Ascending aorta (tissue), 2 donors: ENCODE data around the gene UTF1. TPM values are rescaled to one million over a fixed set of nuclear protein-coding genes. Genes with fewer than 3 reads are reported as not detected.

ENCODE experiments used
- DNase-seq, 2 donors: peaks; one replicate each; pipeline ENCODE4 v3.0.0-alpha.2; 2019; ENCODE audit warnings: low spot score in 2 of 2
- H3K27ac ChIP-seq, 2 donors: fragments of 200-600 bp; sonication (generic); one replicate each; pipeline ENCODE4 v1.5.1; 2016 to 2017; ENCODE audit warnings: mild to moderate bottlenecking in 1 of 2
- H3K27me3 ChIP-seq: fragments of 200-600 bp; sonication (generic); one replicate; pipeline ENCODE4 v1.5.1; 2017
- H3K36me3 ChIP-seq, 2 donors: fragments of 200-600 bp; sonication (generic); one replicate each; pipeline ENCODE4 v1.5.1; 2016
- H3K4me1 ChIP-seq, 2 donors: fragments of 200-600 bp; sonication (generic); one replicate each; pipeline ENCODE4 v1.5.1; 2016 to 2017; ENCODE audit warnings: mild to moderate bottlenecking in 1 of 2
- H3K4me3 ChIP-seq, 2 donors: fragments of 200-600 bp; sonication (generic); one replicate each; pipeline ENCODE4 v1.5.1; 2016 to 2017; ENCODE audit warnings: mild to moderate bottlenecking in 1 of 2
- H3K9me3 ChIP-seq, 2 donors: fragments of 200-600 bp; sonication (generic); one replicate each; pipeline ENCODE4 v1.5.1; 2016
- intact Hi-C: fragments of 100-400 bp; cut with DNase I; formaldehyde crosslinking; loops from one replicate; pipeline ENCODE4 v1.15.1; 2023
- total RNA-seq: library from RNA; depleted of rRNA; stranded (reverse); fragments of >200 nt; gene quantifications from one replicate; pipeline ENCODE4 v1.1.0, GENCODE V29; 2016
- TF ChIP-seq, protein P1 (sequence below), 3 experiments: fragments of 200-600 bp in 2 of 3; fragments of 450-650 bp in 1 of 3; sonication (generic) in 2 of 3; IDR thresholded peaks; one replicate each; pipeline ENCODE4 v1.5.1; 2016 to 2019; ENCODE audit warnings: antibody characterized with exemption in 3 of 3, mild to moderate bottlenecking in 1 of 3, moderate library complexity in 1 of 3

UTF1 gene
- total RNA-seq, 1 donor from 2014 or later: not detected

DNA sequence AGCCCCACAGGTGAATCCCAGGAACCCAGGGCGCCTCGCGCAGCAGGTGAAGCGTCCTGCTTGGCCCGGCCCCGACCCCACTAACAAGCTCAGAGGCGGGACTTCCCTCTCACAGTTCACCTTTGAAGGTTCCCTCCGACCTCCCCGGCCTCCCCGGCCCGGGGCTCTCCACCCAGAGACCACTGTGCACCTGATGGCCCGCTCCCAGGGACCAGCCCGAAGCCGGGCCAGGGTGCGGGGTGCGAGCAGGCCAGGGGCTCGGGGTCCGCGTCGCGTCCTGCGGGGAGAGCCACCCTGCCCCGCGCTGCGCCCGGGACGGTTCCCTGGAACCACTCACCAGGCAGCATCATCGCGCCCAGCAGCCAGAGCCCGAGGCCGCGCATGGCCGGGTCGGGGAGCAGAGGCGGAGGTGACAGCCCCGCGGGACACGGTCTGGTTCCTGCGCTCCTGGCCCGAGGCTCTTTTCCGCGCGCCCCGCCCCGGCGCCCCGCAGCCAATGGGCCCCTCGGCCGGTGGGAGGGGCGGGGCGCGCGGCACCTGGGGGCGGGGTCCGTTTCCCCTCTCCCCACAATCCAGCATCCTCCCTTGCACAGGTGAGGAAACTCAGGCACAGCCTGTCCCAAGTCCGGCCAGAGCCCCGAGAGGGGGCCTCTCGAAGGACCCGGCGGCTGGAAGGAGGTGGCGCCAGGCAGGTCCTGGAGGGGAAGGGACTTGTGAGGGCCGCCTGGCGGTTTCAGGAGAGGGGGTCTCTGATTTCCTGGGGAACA, 46.6 kb downstream of the UTF1 start, which contains the start of gene ADAM8:
Gene ADAM8, minus strand, starts transcription at position 434 of the 767 bp plus-strand sequence. Its CDS starts 51 bp downstream, at position 383.
- peak within 1 kb of the TSS in 1 of 2 donors; percentile 49 for H3K4me3 ChIP-seq
- H3K4me1 ChIP-seq: peaks cover 0 to 3% of the 10 kb centered on the region in 2 donors
- H3K27ac ChIP-seq: no peak within 1 kb of the TSS
- intact Hi-C loops: no loop called here
- TF ChIP-seq, protein P1, sequence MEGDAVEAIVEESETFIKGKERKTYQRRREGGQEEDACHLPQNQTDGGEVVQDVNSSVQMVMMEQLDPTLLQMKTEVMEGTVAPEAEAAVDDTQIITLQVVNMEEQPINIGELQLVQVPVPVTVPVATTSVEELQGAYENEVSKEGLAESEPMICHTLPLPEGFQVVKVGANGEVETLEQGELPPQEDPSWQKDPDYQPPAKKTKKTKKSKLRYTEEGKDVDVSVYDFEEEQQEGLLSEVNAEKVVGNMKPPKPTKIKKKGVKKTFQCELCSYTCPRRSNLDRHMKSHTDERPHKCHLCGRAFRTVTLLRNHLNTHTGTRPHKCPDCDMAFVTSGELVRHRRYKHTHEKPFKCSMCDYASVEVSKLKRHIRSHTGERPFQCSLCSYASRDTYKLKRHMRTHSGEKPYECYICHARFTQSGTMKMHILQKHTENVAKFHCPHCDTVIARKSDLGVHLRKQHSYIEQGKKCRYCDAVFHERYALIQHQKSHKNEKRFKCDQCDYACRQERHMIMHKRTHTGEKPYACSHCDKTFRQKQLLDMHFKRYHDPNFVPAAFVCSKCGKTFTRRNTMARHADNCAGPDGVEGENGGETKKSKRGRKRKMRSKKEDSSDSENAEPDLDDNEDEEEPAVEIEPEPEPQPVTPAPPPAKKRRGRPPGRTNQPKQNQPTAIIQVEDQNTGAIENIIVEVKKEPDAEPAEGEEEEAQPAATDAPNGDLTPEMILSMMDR (IDR thresholded peaks at IDR 0.05): no peak
- DNase-seq: no peak
- no peaks in the 10 kb centered on the region for H3K27me3 ChIP-seq
- H3K9me3 ChIP-seq: no peaks in the 10 kb centered on the region
- H3K36me3 ChIP-seq: peaks cover 20 to 31% of the 10 kb centered on the region in 2 donors

DNA sequence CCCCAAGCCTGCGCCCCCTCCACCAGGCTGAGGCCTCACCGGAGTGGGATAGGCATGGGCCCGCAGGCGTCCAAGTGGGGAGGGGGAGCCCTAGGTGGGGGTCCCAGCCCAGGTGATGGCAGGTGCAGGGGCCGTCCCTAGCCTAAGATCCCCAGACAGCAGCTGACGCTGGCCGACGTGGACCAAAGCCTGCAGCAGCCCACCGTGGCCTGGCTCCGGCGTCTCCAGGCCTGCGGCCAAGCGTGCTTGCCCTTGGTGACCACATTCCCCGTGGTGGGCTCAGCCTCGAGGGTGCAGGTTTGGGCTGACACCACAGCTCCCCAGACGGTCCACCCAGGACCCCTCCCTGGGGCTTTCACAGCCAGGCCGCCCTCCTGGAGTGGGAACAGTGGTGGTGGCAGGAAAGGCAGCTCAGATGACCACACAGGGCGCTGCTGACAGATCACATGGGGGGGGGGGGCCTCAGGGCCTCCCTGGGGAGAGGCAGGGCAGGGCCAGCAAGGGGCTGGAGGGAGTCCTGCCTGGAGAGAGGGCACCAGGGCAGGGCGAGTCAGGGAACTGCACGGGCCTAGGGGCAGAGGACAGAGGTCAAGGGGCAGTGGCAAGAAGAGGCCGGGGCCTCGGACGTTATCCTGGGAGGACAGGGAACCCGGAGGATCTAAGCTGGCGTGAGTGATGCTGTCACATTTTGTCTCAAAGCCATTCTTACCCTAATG, 47.4 kb downstream of the UTF1 start:
- peak overlapping the region in 1 of 2 donors; percentile 22 for H3K27ac ChIP-seq

DNA sequence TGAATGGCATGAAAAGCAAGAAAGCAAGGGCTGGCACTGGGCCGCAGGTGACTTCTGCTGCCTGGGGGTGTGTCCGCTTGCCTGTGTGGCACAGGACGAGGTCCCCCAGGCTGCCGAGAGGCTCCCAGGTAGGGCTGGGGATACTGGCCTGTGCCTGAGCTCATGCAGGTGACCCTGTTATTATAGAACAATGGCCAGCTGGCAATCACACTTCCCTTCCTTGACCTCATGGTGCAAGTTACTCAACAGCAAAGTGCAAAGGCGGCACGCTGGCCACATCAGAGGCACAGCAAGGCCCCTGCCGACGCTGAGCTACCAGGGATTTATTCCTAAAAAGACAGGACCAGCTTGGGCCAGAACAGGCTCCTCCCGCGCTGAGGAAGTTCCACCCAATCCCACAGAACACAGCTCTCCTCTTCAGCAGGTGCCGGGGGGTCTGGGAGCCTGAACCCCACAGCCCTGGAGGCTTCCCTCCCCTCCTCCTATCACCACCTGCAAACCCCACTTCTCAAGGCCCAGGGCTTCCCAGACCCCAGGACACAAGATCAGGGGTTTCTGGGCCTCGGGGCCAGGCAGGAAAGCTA, 48.1 kb downstream of the UTF1 start:
- peaks cover 35 to 45% of the 10 kb centered on the region in 2 donors for H3K36me3 ChIP-seq
- no peak overlapping the region for H3K4me3 ChIP-seq
- DNase-seq: no peak
- peak overlapping the region in 1 of 2 donors; percentile 22 for H3K27ac ChIP-seq
- no peaks in the 10 kb centered on the region for H3K27me3 ChIP-seq
- no peaks in the 10 kb centered on the region for H3K9me3 ChIP-seq
- intact Hi-C loops: no loop called here
- peaks cover 0 to 3% of the 10 kb centered on the region in 2 donors for H3K4me1 ChIP-seq
- TF ChIP-seq, protein P1 (IDR thresholded peaks at IDR 0.05): no peak

More for the DNA sequence above, 47.4 kb downstream of the UTF1 start:
- Histone ChIP-seq H3K9me3 (no peaks in the 10 kb centered on the region), H3K4me1 (peaks cover 0 to 3% of the 10 kb centered on the region in 2 donors), H3K4me3 (no peak overlapping the region), H3K36me3 (peaks cover 28 to 39% of the 10 kb centered on the region in 2 donors), H3K27me3 (no peaks in the 10 kb centered on the region)
- no peak for DNase-seq
- TF ChIP-seq, protein P1 (IDR thresholded peaks at IDR 0.05): no peak
- intact Hi-C loops: no loop called here

DNA sequence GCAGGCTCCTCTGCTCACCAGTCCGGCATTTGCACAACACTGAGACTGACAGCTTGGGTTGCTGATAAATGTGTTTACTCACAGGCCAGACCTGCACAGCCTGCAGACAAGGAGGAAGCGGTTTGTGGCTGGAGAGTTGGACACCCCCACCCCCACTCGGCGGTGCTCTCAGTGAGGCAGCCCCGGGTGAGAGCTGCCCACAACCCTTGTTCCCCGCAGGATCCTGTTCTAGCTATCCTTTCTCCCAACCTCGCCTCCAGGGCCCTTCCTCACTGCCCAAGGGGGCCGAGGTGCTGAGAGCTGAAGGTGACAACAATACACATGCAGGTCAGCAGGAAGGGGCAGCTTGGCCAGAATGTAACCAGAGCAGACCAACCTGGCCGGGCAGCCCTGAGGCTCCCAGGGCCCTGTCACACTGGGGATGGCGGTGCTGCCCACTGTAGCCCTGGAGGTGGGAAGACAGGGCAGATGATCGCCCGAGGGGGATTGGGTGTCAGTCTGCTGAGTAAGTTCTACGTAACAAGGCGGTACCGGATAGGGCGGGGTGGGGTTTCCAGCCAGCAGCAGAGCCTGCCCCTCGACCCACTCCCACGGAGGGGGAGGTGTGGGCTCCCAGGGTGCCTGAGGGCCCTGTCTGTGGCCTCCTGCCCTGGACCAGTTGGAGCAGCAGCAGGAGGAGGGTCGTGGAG, 48.7 kb downstream of the UTF1 start:
- no peaks in the 10 kb centered on the region for H3K27me3 ChIP-seq
- peaks cover 39 to 52% of the 10 kb centered on the region in 2 donors for H3K36me3 ChIP-seq
- TF ChIP-seq, protein P1 (IDR thresholded peaks at IDR 0.05): no peak
- no peaks in the 10 kb centered on the region for H3K9me3 ChIP-seq
- no peak overlapping the region for H3K4me3 ChIP-seq
- H3K4me1 ChIP-seq: peaks cover 0 to 3% of the 10 kb centered on the region in 2 donors
- no peak for DNase-seq
- H3K27ac ChIP-seq: no peak overlapping the region
- intact Hi-C loops: no loop called here
